GM18505 (cell line): ENCODE results near the gene NCL.
"Not testable (repeated sequence)": the region's sequence is repeated elsewhere in the genome, so short reads cannot be mapped to it uniquely, and the experiment has no call there.

Experiments
- ATAC-seq: cut with Tn5 transposase; IDR thresholded peaks from one replicate; pipeline ENCODE4 v1.9.1; 2021; ENCODE audit not compliant: unreplicated experiment
- POLR2A ChIP-seq: IDR thresholded peaks from 4 replicates; pipeline ENCODE4 v1.6.1; 2011; ENCODE audit warnings: borderline replicate concordance; ENCODE audit not compliant: insufficient read depth, insufficient read length; ENCODE audit errors: extremely low read depth

Gene NCL

GRCh38 chr2:231462729-231463465, 1.4 kb downstream of the NCL start:
- no peak for TF ChIP-seq POLR2A
- ATAC-seq = no peak

- ATAC-seq = no peak
- no peak for TF ChIP-seq POLR2A
Measured at GRCh38 chr2:231461516-231461971, 2.7 kb downstream of the NCL start.

- not testable (repeated sequence) for ATAC-seq
Measured at GRCh38 chr2:231460841-231461240, 3.4 kb downstream of the NCL start.

- ATAC-seq = no peak
- TF ChIP-seq POLR2A = no peak
Measured at GRCh38 chr2:231460073-231460835, 4.0 kb downstream of the NCL start.

- ATAC-seq = no peak
Measured at GRCh38 chr2:231458368-231458767, 5.9 kb downstream of the NCL start.

GRCh38 chr2:231457101-231457500, 7.2 kb downstream of the NCL start:
- no peak for TF ChIP-seq POLR2A
- no peak for ATAC-seq

More at GRCh38 chr2:231458368-231458767, 5.9 kb downstream of the NCL start:
- no peak for TF ChIP-seq POLR2A

GRCh38 chr2:231456295-231457004, 7.8 kb downstream of the NCL start:
- ATAC-seq = no peak

GRCh38 chr2:231455890-231456289, 8.4 kb downstream of the NCL start:
- no peak for TF ChIP-seq POLR2A
- ATAC-seq = no peak

More at GRCh38 chr2:231456295-231457004, 7.8 kb downstream of the NCL start:
- TF ChIP-seq POLR2A = peak; percentile 18

GRCh38 chr2:231455222-231455621, 9.1 kb downstream of the NCL start:
- peak; percentile 28 for TF ChIP-seq POLR2A
- ATAC-seq = no peak

- TF ChIP-seq POLR2A = no peak
- no peak for ATAC-seq
Measured at GRCh38 chr2:231454361-231454791, 9.9 kb downstream of the NCL start.

GRCh38 chr2:231452799-231453508, 11.3 kb downstream of the NCL start:
- no peak for ATAC-seq
- TF ChIP-seq POLR2A = peak; percentile 66

GRCh38 chr2:231450548-231450989, 13.7 kb downstream of the NCL start:
- TF ChIP-seq POLR2A = no peak
- no peak for ATAC-seq
